OCI-LY3 (cell line): ENCODE results near the gene TANC1.

Experiments
- H2AFZ ChIP-seq: fragments of 200-600, 300-600 bp; shearing (Covaris generic); 2 replicates; pipeline ENCODE4 v1.6.0; 2014; ENCODE audit warnings: antibody characterized with exemption, low read depth, low read length
- H3K27ac ChIP-seq: fragments of 200-600, 300-600 bp; sonication (generic); 2 replicates; pipeline ENCODE4 v1.5.1; 2014; ENCODE audit warnings: mild to moderate bottlenecking, low read length, moderate library complexity, mixed read lengths
- H3K27me3 ChIP-seq: fragments of 200-600, 300-600 bp; sonication (generic); 2 replicates; pipeline ENCODE4 v1.6.1; 2014; ENCODE audit warnings: low read depth, low read length, mixed read lengths
- H3K36me3 ChIP-seq: fragments of 200-600, 300-600 bp; sonication (generic); replicated peaks from 2 replicates; pipeline ENCODE3; 2014; ENCODE audit warnings: low read depth, low read length, mixed read lengths
- H3K4me1 ChIP-seq: fragments of 300-600, 200-600 bp; sonication (generic); 2 replicates; pipeline ENCODE4 v1.6.1; 2014; ENCODE audit warnings: low read length, mixed read lengths
- H3K4me2 ChIP-seq: fragments of 200-600, 300-600 bp; sonication (generic); 2 replicates; pipeline ENCODE4 v1.6.1; 2014; ENCODE audit warnings: low read length, mixed read lengths
- H3K4me3 ChIP-seq: fragments of 300-600, 200-600 bp; sonication (generic); 2 replicates; pipeline ENCODE4 v1.5.1; 2014; ENCODE audit warnings: antibody characterized with exemption, mild to moderate bottlenecking, low read length, moderate library complexity
- H3K79me2 ChIP-seq: fragments of 300-600, 200-600 bp; shearing (Covaris generic); 2 replicates; pipeline ENCODE4 v1.6.1; 2014; ENCODE audit warnings: mild to moderate bottlenecking, low read length, mixed read lengths
- H3K9ac ChIP-seq: fragments of 300-600, 200-600 bp; shearing (Covaris generic); 2 replicates; pipeline ENCODE4 v1.6.0; 2014; ENCODE audit warnings: mild to moderate bottlenecking, low read length, moderate library complexity
- H3K9me3 ChIP-seq: fragments of 200-600, 300-600 bp; shearing (Covaris generic); 2 replicates; pipeline ENCODE4 v1.6.1; 2014; ENCODE audit warnings: low read length, mixed read lengths; ENCODE audit not compliant: insufficient read depth
- H4K20me1 ChIP-seq: fragments of 200-600, 300-600 bp; sonication (generic); 2 replicates; pipeline ENCODE4 v1.6.1; 2016; ENCODE audit warnings: low read length, mixed read lengths; ENCODE audit not compliant: insufficient read depth
- CTCF ChIP-seq: fragments of 200-600, 300-600 bp; sonication (generic); IDR thresholded peaks from 2 replicates; pipeline ENCODE4 v1.5.1; 2014; ENCODE audit warnings: antibody characterized with exemption, low read length, low read depth
- EZH2phosphoT487 ChIP-seq: fragments of 200-600 bp; shearing (Covaris generic); IDR thresholded peaks from 2 replicates; pipeline ENCODE4 v1.6.1; 2018; ENCODE audit warnings: antibody characterized with exemption, mixed run types, low read depth

TANC1 gene

GRCh38 chr2:158968396-158969161 is at the start of gene TANC1:
Gene TANC1 (plus strand): TSS chr2:158968640. CDS start chr2:159065911, 97,271 bp downstream.
- Histone ChIP-seq H4K20me1 (no peaks in the 10 kb centered on the region), H3K9me3 (no peaks in the 10 kb centered on the region), H3K79me2 (no peaks in the 10 kb centered on the region), H3K27ac (no peak within 1 kb of the TSS), H3K4me3 (peak within 1 kb of the TSS; percentile 80), H3K27me3 (0 out of 2 replicates have a peak, but pooled peaks cover 1% of the 10 kb centered on the region), H3K4me1 (no peaks in the 10 kb centered on the region), H3K9ac (peak within 1 kb of the TSS; percentile 58), H2AFZ (peak within 1 kb of the TSS; percentile 68; the same call in 1 of the 2 replicates), H3K4me2 (peak within 1 kb of the TSS; percentile 73), H3K36me3 (no peaks in the 10 kb centered on the region)
- TF ChIP-seq EZH2phosphoT487 (no peak), CTCF (no peak)

- Histone ChIP-seq H3K36me3 (no peaks in the 10 kb centered on the region), H2AFZ (no peak overlapping the region), H3K9me3 (no peaks in the 10 kb centered on the region), H3K9ac (no peak overlapping the region), H3K4me3 (no peak overlapping the region), H3K4me2 (no peak overlapping the region), H4K20me1 (no peaks in the 10 kb centered on the region), H3K27ac (no peak overlapping the region), H3K27me3 (0 out of 2 replicates have a peak, but pooled peaks cover 14% of the 10 kb centered on the region), H3K4me1 (no peaks in the 10 kb centered on the region), H3K79me2 (no peaks in the 10 kb centered on the region)
- no peak for TF ChIP-seq EZH2phosphoT487
Observed at GRCh38 chr2:158921599-158922408, 46.6 kb upstream of the TANC1 start.

GRCh38 chr2:158922601-158923000 is 45.8 kb upstream of the TANC1 start:
- no peak overlapping the region for H3K27ac ChIP-seq
- no peaks in the 10 kb centered on the region for H3K9me3 ChIP-seq
- no peak overlapping the region for H3K4me2 ChIP-seq
- H3K27me3 ChIP-seq = 0 out of 2 replicates have a peak, but pooled peaks cover 14% of the 10 kb centered on the region
- H4K20me1 ChIP-seq = no peaks in the 10 kb centered on the region
- H3K4me3 ChIP-seq = no peak overlapping the region
- TF ChIP-seq EZH2phosphoT487 (no peak), CTCF (no peak)
- no peaks in the 10 kb centered on the region for H3K36me3 ChIP-seq
- H3K9ac ChIP-seq = no peak overlapping the region
- H2AFZ ChIP-seq = no peak overlapping the region
- H3K4me1 ChIP-seq = no peaks in the 10 kb centered on the region
- no peaks in the 10 kb centered on the region for H3K79me2 ChIP-seq

- H3K4me2 ChIP-seq = no peak overlapping the region
- no peaks in the 10 kb centered on the region for H3K79me2 ChIP-seq
- H3K4me3 ChIP-seq = no peak overlapping the region
- 0 out of 2 replicates have a peak, but pooled peaks cover 14% of the 10 kb centered on the region for H3K27me3 ChIP-seq
- TF ChIP-seq CTCF (no peak), EZH2phosphoT487 (no peak)
- H4K20me1 ChIP-seq = no peaks in the 10 kb centered on the region
- H3K4me1 ChIP-seq = no peaks in the 10 kb centered on the region
- no peak overlapping the region for H3K9ac ChIP-seq
- no peaks in the 10 kb centered on the region for H3K9me3 ChIP-seq
- no peak overlapping the region for H2AFZ ChIP-seq
- H3K27ac ChIP-seq = no peak overlapping the region
- H3K36me3 ChIP-seq = no peaks in the 10 kb centered on the region
Observed at GRCh38 chr2:158923180-158923594, 45.3 kb upstream of the TANC1 start.
